ENCODE data around the gene TAL1. TPM values are rescaled to one million over a fixed set of nuclear protein-coding genes. Genes with fewer than 3 reads are reported as not detected.
A peak's percentile ranks its signal among the peaks of the same experiment; 100 is the strongest.
"Not testable (repeated sequence)": the region's sequence is repeated elsewhere in the genome, so short reads cannot be mapped to it uniquely, and the experiment has no call there.

Gene TAL1
- total RNA-seq, 2 donors from 2014 or later = 1.3 to 44.2 TPM

DNA sequence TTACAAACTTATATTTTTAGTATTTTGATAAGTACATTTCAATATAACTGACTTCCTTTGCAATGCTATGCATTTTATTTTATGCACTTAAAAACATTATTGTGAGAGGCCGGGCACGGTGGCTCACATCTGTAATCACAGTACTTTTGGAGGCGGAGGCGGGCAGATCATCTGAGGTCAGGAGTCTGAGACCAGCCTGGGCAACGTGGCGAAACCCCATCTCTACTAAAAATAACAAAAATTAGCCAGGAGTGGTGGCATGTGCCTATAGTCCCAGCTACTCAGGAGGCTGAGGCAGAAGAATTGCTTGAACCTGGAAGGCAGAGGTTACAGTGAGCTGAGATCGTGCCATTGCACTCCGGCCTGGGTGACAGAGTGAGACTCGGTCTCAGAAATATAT, 36.0 kb downstream of the TAL1 start:
- not testable (repeated sequence) for DNase-seq; ATAC-seq; H3K9me3 ChIP-seq (ENCODE audit: control insufficient read depth, low read length, poor library complexity, severe bottlenecking); H3K27ac Mint-ChIP-seq; H3K4me3 Mint-ChIP-seq
- peaks cover 15% of the 10 kb centered on the region for H3K36me3 Mint-ChIP-seq (ENCODE audit: low read depth)
- peaks cover 11% of the 10 kb centered on the region for H3K4me1 Mint-ChIP-seq
- H3K27me3 Mint-ChIP-seq = peaks cover 59% of the 10 kb centered on the region

DNA sequence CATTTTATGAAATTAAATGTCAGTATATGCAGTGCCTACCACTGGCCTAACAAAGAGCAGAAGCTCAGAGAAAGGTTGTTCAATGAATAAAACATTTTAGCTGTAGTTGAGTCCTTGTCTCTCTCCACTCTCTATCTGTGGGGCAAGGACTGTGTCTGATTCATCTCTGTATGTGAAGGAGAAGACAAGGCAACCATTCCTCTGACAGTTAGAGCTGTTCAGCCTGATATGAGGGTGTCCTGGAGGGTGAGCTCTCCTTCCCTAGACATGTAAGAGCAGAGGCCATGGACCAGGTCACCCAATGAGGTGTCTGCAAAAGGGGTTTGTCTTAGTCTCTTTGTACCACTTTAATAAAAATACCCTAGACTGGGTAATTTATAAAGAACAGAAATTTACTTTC, 37.7 kb downstream of the TAL1 start:
- Mint-ChIP-seq H3K27ac (no peak overlapping the region), H3K27me3 (peaks cover 43% of the 10 kb centered on the region), H3K36me3 (ENCODE audit: low read depth) (peaks cover 15% of the 10 kb centered on the region), H3K4me3 (no peak overlapping the region), H3K4me1 (peaks cover 11% of the 10 kb centered on the region)
- H3K9me3 ChIP-seq (ENCODE audit: control insufficient read depth, low read length, poor library complexity, severe bottlenecking) = no peaks in the 10 kb centered on the region
- DNase-seq = no peak
- no peak for ATAC-seq

DNA sequence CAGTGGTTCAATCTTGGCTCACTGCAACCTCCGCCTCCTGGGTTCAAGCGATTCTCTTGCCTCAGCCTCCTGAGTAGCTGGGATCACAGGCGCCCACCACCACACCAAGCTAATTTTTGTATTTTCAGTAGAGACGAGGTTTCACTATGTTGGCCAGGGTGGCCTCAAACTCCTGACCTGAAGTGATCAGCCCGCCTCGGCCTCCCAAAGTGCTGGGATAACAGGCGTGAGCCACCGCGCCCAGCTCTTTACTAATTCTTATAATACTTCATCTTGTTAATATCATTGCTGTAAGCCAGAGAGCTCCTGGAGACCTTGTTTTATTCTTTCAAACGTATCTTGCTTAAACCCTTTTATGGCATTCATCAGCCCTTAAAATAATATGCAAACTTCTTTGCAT, 38.5 kb downstream of the TAL1 start:
- H3K27ac Mint-ChIP-seq; ATAC-seq; H3K36me3 Mint-ChIP-seq (ENCODE audit: low read depth); H3K4me1 Mint-ChIP-seq; H3K9me3 ChIP-seq (ENCODE audit: control insufficient read depth, low read length, poor library complexity, severe bottlenecking); DNase-seq; H3K4me3 Mint-ChIP-seq: not testable (repeated sequence)
- H3K27me3 Mint-ChIP-seq = peaks cover 34% of the 10 kb centered on the region

DNA sequence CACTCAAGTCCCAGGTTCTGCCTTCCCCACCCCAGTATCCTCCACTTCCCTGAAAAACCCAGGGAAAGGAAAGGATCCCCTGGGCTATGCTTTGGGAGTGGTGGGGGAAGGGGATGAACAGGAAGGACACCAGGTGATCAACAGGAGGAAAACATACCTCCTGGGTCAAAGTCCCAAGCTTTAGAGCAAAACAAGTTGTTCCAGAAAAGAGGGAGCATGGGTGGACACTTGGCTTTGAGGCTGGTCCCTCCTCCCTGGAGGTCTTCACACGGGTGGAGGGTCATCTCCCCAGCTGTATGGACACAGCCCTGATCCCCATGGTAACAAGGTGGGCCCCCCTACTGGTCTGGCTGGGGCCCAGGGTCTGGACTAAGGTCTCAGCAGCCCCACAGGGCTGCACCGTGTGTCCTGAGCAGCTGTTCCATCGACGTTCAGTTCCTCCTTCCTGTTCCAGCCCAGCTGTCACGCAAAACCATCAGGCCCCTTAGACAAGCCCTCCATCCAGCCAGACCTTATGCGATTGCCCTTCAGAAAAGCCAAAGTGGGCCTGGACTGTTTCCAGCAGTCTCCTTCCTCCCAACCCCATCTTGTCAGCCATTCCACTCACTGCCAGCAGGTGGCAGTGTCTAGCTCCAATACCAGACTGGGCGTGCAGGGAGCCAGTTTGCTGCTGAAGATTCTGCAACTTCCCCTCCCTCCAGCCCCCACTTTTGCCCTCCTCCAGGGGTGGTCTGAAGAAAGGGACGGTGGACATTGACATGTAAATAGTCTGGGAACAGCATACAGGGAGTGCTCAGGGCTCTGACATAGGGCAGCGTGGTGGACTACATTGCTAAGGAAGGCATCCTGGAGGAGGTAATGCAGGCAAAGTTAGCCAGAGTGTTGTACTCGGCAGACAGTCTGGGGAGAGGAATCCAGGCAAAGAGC, 39.3 kb downstream of the TAL1 start:
- ATAC-seq (peak; percentile 78), DNase-seq (peak; percentile 37 to 62 (median 43))
- peaks cover 27% of the 10 kb centered on the region for H3K27me3 Mint-ChIP-seq
- no peak overlapping the region for H3K27ac Mint-ChIP-seq
- no peaks in the 10 kb centered on the region for H3K9me3 ChIP-seq (ENCODE audit: control insufficient read depth, low read length, poor library complexity, severe bottlenecking)
- H3K4me1 Mint-ChIP-seq = peaks cover 7% of the 10 kb centered on the region
- no peak overlapping the region for H3K4me3 Mint-ChIP-seq
- H3K36me3 Mint-ChIP-seq (ENCODE audit: low read depth) = peaks cover 3% of the 10 kb centered on the region

DNA sequence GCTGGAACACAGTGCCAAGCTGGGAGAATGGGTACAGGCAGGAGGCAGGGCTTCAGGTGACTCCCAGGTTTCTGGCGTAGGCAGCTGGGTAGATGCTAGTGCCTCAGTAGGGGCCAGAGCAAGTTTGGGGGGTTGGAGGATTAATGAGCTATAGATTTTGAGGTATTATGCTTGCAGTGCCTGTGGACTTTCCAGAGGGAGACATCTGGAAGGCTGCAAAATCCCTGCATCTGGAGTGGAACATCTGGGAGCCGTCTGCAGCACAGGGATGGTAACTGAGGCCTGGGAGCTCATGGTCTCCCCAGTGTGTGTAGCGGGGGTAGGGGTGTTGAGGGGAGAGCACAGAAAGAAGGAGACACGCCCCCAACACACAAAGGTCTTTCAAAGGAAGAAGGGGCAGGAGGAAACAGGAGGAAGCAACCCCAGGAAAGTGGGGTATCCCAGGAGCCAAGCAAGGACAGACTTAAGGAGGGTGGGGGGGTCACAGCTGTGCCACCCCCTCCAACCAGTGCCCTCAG, 40.0 kb downstream of the TAL1 start:
- no peak overlapping the region for H3K4me3 Mint-ChIP-seq
- H3K27ac Mint-ChIP-seq = no peak overlapping the region
- ATAC-seq (no peak), DNase-seq (no peak)
- peaks cover 23% of the 10 kb centered on the region for H3K27me3 Mint-ChIP-seq
- H3K4me1 Mint-ChIP-seq = peaks cover 7% of the 10 kb centered on the region
- no peaks in the 10 kb centered on the region for H3K9me3 ChIP-seq (ENCODE audit: control insufficient read depth, low read length, poor library complexity, severe bottlenecking)
- peaks cover 3% of the 10 kb centered on the region for H3K36me3 Mint-ChIP-seq (ENCODE audit: low read depth)

DNA sequence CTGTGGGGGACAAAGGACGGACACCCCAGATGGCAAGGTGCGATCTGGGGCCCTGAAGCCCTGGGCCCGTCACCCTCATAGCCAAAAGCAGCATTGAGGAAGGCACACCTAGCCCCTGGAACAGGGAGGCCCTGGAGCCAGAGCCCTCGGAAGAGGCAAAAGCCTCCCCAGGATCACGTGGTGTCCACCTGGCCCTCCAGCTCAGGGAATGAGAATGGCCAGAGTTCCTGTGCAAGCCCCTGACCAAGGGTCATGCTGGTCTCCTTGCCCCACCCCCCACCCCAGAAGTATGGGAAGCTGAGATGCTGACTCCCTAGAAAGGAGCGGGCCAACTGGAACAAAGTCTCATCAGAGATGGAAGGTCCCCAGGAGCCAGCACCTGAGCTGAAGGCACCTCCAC, 41.2 kb downstream of the TAL1 start:
- Mint-ChIP-seq H3K27ac (no peak overlapping the region), H3K4me3 (no peak overlapping the region), H3K27me3 (peaks cover 23% of the 10 kb centered on the region), H3K4me1 (peaks cover 9% of the 10 kb centered on the region), H3K36me3 (ENCODE audit: low read depth) (peaks cover 3% of the 10 kb centered on the region)
- DNase-seq (no peak), ATAC-seq (no peak)
- no peaks in the 10 kb centered on the region for H3K9me3 ChIP-seq (ENCODE audit: control insufficient read depth, low read length, poor library complexity, severe bottlenecking)

DNA sequence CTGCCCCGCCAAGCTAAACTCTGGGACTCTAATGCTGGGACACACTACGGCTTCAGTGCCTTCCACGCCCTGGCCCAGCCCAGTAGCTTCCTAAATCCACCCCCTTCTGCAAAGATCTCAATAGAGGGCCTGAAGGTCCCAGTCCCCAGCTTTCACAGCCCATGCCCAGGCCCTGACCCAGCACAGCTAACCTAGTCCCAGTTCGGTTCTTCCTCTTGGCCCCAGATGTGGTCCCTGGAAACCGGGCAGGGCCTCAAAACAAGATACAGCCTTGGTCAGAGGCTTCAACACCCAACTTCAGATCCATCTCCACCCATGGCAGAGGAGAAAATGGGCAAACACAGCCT, 41.5 kb downstream of the TAL1 start:
- H3K9me3 ChIP-seq (ENCODE audit: control insufficient read depth, low read length, poor library complexity, severe bottlenecking) = no peaks in the 10 kb centered on the region
- H3K4me3 Mint-ChIP-seq = no peak overlapping the region
- DNase-seq (no peak), ATAC-seq (no peak)
- peaks cover 9% of the 10 kb centered on the region for H3K4me1 Mint-ChIP-seq
- H3K27me3 Mint-ChIP-seq = peaks cover 26% of the 10 kb centered on the region
- no peak overlapping the region for H3K27ac Mint-ChIP-seq
- peaks cover 3% of the 10 kb centered on the region for H3K36me3 Mint-ChIP-seq (ENCODE audit: low read depth)

DNA sequence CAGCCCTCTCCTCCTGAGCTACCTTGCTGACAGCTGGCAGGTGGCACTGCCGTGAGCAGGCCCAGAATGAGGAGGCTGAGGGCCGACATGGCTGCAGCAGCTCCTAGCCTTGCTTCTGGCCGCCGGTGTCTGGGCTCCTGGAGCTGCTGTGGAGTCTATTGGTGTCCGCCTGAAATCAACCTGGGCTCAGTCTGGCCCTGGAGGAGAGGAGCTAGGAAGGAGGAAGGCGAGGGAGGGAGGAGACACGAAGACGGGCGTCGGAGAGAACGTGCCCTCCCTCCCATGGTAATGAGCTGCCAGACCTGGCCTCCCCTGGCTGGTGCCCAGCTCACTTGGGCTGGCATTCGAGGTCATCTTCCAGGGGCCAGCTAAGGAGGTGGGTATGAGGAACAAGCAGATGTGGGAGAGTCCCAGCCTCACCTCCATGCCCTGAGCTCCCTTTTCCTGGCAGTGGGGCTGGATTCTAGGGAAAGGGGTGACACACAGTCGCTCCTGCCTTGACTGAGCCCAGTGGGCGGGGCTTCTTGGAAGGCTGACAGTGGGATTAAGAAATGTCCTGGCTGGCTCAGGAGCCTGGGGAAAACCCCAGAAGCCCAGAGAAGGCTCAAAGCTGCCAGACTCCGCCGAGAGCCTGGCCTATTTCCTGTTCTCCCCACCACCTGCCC, 42.0 kb downstream of the TAL1 start, which contains the start of gene PDZK1IP1:
Gene PDZK1IP1, minus strand, starts transcription at position 193 of the 665 bp plus-strand sequence. Its CDS starts 104 bp downstream, at position 89.
- no peak within 1 kb of the TSS for H3K4me3 Mint-ChIP-seq
- DNase-seq = no peak
- no peak within 1 kb of the TSS for H3K27ac Mint-ChIP-seq
- H3K36me3 Mint-ChIP-seq (ENCODE audit: low read depth) = peaks cover 3% of the 10 kb centered on the region
- H3K4me1 Mint-ChIP-seq = peaks cover 9% of the 10 kb centered on the region
- peaks cover 27% of the 10 kb centered on the region for H3K27me3 Mint-ChIP-seq
- no peaks in the 10 kb centered on the region for H3K9me3 ChIP-seq (ENCODE audit: control insufficient read depth, low read length, poor library complexity, severe bottlenecking)
- no peak for ATAC-seq

DNA sequence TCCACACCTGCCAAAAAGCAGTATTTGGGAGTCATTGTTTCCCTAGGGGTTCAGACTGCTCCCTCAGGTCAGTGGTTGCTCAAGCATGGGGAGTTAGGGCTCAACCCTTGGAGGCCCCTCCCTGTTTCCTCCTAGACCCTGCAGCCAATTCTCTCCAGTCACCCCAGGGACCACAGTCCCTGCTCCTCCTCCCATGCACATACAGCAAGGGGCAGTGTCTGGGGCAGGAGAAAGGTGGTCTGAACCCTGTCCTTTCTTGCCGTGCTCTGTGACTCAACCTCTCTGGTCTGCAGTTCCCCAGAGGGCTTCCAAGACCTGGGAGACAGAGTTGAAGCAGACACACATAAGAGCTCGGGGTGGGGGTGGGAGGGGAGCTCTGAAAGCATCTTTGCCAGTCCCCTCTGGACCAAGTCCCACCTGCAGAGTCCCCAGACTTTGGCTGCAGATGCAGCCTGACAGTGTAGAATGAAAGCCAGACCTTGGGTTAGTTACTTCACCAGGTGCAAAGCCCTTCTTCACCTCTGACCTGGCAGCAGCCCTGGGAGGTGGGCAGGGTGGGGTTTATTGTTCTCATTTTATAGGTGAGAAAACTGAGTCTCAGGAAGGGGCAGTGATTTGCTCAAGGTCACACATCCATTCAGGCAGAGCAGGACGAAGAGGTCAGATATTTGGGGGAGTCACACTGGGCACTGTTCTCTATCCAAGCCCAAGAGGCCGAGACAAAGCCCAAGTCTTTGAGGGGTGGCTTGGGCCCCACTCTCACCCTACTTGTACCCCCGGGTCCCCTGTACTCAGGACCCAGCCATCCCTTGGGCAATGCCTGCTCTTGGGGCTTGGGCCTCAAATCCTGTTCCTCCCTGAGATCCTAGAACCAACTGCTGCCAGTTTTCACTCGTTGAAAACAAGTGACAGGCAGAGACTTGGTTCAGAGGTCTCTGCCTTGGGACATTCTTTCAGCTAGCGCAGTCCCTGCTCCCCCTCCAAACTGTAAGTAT, 42.9 kb downstream of the TAL1 start:
- H3K27me3 Mint-ChIP-seq = peaks cover 24% of the 10 kb centered on the region
- no peaks in the 10 kb centered on the region for H3K9me3 ChIP-seq (ENCODE audit: control insufficient read depth, low read length, poor library complexity, severe bottlenecking)
- no peak for ATAC-seq
- H3K4me1 Mint-ChIP-seq = peaks cover 9% of the 10 kb centered on the region
- peaks cover 6% of the 10 kb centered on the region for H3K36me3 Mint-ChIP-seq (ENCODE audit: low read depth)
- no peak for DNase-seq
- H3K27ac Mint-ChIP-seq = no peak overlapping the region
- H3K4me3 Mint-ChIP-seq = no peak overlapping the region

DNA sequence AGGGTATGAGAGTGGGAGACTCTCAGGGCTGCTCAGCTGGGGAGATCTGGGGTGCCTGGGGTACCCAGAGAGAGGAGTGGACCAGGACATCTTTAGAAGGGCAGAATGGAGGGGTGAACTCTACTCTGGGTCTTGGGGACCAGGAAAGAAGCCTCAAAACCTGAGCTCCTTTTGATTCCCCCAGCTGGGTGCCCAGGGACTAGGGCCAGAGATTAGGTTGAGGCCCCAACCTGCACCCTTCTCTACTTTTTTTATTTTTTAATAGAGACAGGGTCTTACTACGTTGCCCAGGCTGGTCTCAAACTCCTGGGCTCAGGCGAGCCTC, 44.1 kb downstream of the TAL1 start:
- peaks cover 3% of the 10 kb centered on the region for H3K36me3 Mint-ChIP-seq (ENCODE audit: low read depth)
- H3K27me3 Mint-ChIP-seq = peaks cover 26% of the 10 kb centered on the region
- H3K27ac Mint-ChIP-seq = no peak overlapping the region
- no peak overlapping the region for H3K4me3 Mint-ChIP-seq
- no peak for DNase-seq
- no peak for ATAC-seq
- H3K4me1 Mint-ChIP-seq = peaks cover 5% of the 10 kb centered on the region
- no peaks in the 10 kb centered on the region for H3K9me3 ChIP-seq (ENCODE audit: control insufficient read depth, low read length, poor library complexity, severe bottlenecking)

DNA sequence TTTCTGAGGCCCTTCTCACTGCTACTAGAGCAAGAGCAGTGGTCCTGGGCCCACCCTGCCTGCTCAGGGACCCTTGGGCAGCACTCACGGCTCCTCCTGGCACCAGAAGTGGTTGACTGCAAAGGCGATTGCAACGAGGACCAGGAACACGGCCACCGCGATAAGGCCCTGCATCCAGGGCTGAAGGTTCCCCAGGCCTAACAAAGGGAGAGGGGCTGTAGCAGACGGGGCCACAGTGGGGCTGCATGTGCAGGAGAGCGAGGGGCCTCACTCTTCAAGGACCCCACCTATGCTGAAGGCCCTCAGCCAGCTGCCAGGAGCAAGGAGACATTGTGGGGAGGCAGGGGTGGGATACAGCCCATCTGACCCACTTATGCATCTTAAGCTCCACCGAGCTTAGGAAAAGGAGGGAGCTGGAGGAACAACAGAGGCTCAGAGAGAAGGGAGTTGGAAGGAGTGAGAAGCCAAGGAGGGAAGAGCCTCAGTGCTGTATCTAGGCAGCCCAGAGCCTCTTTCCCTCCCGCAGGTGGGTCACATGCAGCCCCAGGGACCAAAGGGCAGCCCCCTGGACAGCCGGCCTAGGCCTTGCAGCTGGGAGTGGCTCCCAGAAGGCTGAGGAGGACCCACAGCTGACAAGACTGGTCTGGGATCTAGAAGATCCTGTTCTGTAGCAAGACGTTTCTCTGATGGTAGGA, 44.6 kb downstream of the TAL1 start:
- DNase-seq (no peak), ATAC-seq (no peak)
- no peak overlapping the region for H3K27ac Mint-ChIP-seq
- H3K4me3 Mint-ChIP-seq = no peak overlapping the region
- H3K9me3 ChIP-seq (ENCODE audit: control insufficient read depth, low read length, poor library complexity, severe bottlenecking) = no peaks in the 10 kb centered on the region
- peaks cover 3% of the 10 kb centered on the region for H3K36me3 Mint-ChIP-seq (ENCODE audit: low read depth)
- H3K27me3 Mint-ChIP-seq = peaks cover 26% of the 10 kb centered on the region
- peaks cover 3% of the 10 kb centered on the region for H3K4me1 Mint-ChIP-seq

Data from T-helper 17 cell (primary cell).